HG03103 (cell line): ENCODE data around the gene SORBS1.

ENCODE experiments used
- ATAC-seq: cut with Tn5 transposase; IDR thresholded peaks from one replicate; pipeline ENCODE4 v1.9.1; 2021; ENCODE audit warnings: low read depth; ENCODE audit not compliant: unreplicated experiment

SORBS1 gene

GRCh38 chr10:95333997-95334804 lies 227.0 kb downstream of the SORBS1 start:
- no peak for ATAC-seq

DNA sequence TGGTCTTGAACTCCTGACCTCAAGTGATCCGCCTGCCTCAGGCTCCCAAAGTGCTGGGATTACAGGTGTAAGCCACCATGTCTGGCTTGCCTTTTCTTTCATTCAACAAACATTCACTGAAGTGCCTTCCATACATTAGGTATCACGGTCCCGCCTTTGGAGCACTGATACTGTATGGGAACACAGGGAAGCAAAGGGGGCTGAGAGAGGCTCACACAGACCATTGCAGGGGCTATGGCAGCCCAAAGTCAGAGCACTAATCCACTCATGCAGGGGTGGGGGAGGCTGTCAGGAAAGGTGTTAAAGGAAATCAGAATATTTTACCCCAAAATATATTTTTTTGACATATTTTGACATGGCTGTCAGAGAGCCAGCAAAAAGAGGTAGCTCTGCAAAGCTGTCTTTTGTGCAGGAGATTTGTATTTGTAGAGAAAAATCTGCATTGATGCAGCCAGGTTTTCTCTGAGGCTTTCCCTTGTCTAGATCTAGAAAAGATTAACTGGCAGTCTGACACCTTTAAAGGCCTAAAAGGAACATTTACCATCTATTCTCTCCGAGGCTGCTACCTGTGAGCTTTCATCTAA lies 228.4 kb downstream of the SORBS1 start:
- no peak for ATAC-seq

DNA sequence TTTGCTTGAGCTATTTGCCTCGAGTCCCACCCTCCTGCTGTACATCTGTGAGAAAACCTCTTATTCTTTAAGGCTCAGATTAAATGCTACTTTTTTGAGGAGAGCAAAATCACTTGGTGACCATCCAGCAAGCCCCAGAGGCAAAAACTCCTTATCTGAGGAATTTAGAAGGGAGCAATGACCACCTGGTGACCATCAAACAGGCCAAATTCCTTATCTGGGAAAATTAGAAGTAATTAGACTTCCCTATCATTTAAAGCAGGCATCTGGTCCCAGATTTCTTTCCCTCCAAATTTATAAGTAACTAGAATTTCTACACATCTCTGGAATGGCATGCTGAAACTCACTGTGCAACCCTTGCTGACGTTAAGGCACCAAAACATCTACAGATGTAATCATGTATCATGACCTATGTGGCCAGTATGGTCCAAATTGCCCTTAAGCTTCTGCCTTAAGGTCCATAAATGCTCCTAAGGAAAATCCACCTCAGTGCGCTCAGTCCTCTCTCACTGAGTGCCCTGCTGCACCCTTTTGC lies 229.5 kb downstream of the SORBS1 start:
- ATAC-seq: no peak

DNA sequence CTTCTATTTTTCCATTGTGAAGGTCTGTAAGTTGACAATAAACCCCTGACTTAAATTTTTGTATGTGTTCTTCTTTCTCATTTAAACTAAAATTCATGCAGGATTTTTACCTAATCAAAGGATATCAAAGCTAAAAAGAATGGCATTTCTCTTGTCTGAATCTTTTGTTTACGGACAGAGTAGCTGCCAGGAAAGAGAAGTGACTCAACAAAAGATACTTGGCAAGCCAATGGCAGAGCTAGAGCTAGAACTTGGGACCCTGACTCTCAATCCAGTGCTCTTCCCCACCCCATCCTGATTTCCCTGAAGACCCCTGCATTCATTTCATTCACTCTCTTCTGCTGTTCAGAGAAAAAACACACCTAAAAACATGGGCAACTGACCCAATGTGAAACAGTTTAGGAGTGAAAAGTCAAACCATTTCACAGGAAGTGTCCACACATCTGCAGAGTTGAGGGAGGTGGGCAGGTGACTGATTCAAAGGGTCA lies 230.2 kb downstream of the SORBS1 start:
- no peak for ATAC-seq

GRCh38 chr10:95329296-95329695 lies 231.9 kb downstream of the SORBS1 start:
- ATAC-seq: no peak

DNA sequence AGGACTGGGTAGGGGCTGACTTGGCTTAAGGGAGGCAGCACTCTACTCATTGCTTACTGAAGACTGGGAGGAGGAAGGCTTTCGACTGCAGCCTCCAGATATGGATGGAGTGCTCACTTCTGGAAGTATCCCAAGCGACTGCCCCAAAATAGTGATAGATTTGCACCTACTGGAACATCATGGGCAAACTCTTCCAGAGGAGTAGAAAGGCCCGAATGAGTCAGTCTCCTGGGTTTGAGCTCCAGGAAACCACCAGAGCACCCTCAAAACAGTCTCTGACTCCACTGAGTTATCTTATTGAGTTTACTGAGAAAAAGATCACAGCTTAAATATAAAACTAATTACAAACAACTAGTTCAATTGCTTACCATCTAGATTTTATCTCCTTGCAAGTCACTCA lies 233.2 kb downstream of the SORBS1 start:
- ATAC-seq: no peak

DNA sequence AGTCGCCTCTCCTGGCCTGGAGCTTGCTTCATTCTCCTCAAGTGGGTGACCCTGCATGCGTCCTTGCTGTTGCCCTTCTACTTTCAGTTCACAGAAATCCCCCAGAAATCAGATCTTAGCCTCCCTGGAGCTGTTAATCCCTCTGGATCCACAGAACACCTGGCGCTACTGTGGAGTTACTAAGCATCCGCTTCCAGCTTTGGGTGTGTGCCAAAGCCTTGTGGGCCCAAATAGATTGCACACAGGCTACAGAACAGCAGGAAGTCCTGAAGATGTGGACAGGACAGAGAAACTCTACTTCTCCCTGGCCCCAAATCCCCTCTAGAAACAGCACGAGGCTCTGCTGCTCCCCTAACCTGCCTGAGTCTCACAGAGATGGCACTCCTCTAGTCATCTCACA lies 233.8 kb downstream of the SORBS1 start:
- no peak for ATAC-seq

DNA sequence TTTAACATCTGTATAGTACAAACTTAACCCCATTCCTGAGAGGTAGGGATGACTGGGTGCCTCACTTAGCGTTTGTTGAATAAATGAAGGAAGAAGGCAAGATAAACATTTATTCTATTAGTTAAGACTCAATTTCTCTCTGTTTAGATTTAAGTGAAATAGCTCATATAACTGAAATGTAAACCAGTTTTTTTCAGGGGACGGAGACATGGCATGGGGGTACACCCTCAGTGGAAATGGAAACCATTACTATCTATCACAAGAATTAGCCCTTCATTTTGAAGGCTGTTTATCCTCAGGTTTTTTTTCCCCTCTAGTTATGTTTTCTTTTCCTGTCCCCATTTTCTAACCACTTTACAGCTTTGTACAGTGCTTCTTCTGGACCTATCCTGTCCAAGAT lies 234.8 kb downstream of the SORBS1 start:
- no peak for ATAC-seq

DNA sequence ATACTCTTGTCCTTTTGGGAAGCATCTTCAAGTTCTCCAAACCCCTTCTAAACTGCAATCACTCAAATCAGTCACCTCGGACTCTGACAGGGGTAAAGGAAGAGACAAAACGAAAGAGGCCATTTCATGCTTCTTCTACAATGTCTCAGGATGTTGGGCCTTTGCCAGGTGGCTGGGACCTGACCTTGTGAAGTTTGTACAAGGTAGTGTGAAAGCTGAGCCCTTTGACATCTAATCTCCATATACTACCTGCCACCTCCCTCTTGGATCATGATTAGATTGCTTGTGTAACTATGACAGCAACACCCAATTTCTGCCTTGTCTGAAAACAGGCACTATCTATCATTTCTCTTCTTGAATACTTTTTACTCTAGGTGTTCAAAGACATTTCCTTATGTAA lies 235.3 kb downstream of the SORBS1 start:
- ATAC-seq: no peak

- ATAC-seq: no peak
Observed at GRCh38 chr10:95324436-95325268, 236.5 kb downstream of the SORBS1 start.

GRCh38 chr10:95321554-95322301 lies 239.4 kb downstream of the SORBS1 start:
- ATAC-seq: no peak

DNA sequence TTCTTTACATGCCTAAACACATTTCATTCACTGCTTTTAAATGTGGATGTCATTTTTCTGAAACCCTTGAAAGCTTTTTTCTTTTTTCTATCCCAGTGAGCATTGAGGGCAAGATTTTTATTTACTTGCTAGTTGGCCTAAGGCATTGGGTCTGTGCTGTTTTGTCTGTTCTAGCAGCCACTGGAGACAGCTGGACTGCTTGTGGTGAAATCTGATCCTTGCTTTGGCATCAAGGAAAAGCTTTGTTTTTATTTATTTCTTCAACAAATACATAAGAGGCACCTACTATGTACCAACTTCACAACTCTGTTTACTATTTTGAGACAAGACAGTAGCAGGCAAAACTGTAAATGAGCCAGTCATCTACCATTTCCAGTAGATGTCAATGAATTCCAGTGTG lies 241.9 kb downstream of the SORBS1 start:
- no peak for ATAC-seq

- no peak for ATAC-seq
Observed at GRCh38 chr10:95315509-95315908, 245.7 kb downstream of the SORBS1 start.

DNA sequence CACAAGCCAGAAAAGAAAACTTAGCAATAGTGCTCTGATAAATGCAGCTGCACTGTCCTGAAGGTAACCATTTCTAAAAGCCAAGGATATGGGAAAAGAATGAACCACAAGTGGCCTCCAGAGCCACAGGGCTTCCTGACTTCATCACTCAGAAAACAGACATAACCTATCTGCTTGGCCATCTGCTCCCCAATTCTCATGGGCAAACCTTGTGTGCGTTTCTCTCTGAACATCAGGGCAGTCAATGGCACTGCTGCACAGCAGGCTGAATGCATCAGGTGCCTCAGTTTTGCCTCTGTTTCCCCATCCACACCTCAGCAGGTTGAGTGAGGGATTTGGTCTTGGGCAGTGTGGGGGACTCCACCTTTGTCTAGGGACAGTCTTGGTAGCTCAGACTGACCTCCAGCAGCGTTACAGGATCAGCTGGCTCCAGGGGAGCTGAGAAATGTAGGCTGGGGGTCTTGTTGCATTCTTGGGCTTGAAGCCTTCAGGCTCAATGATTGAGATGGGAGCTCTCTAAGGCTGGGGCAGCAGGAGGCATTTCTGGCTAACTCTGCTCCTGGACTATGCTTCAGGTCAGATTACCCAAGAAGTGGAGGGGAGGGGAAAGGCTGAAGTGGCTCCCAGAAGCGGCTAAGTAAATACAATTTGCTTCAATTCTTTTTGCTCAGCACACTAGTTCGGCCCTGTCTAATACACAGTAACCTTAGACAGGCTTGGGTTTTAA lies 246.8 kb downstream of the SORBS1 start:
- no peak for ATAC-seq

GRCh38 chr10:95312986-95313495 lies 248.1 kb downstream of the SORBS1 start:
- no peak for ATAC-seq

DNA sequence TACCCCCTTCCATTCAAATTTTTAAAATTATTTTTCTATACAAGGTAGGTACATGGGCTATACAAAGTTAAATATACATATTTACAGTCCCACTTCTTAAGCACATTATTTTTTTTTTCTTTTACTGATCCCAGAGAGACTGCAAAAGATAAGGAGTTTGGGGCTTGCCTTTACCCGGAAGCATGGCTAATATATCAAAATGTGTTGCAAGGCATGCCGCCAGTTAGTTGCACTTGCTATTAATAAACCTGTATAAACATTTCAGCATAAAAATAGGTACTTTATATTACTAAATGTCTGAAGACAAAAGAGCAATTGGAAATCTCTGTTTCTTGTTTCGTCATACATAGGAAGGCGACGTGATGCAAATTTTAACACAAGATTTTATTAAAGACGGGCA lies 248.9 kb downstream of the SORBS1 start:
- ATAC-seq: no peak

DNA sequence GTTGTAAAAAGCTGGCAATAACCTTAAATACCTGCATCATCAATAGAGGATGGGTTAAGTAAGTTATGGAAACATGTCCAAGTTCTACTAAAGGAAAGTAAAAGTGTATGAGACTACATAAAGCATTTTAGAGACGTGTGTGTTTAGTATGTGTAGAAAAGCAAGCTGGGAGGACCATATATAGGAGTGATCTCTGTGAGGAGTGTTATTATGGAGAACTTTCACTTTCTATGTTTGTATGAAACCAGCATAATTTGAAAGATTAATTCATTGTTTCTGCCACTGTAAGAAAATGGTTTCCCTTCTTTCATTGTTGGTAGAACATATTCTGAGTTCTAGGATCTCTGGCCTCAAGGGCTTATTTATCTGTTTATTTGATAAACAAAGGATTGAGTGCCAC lies 251.2 kb downstream of the SORBS1 start:
- ATAC-seq: no peak

GRCh38 chr10:95308389-95309302 lies 252.5 kb downstream of the SORBS1 start:
- ATAC-seq: no peak
